ENCODE results near the gene CDC73. TPM values are rescaled to one million over a fixed set of nuclear protein-coding genes. Genes with fewer than 3 reads are reported as not detected.

CDC73 gene
- total RNA-seq, 4 donors from 2014 or later = 17.0 to 30.0 (median 26.6) TPM

- 31% methylated on average over 4 of the region's 4 CpGs for WGBS
- no peak overlapping the region for H3K27ac ChIP-seq
- no peaks in the 10 kb centered on the region for H3K9me3 ChIP-seq
- H3K4me3 ChIP-seq = no peak overlapping the region
- TF ChIP-seq POLR2A (IDR thresholded peaks at IDR 0.05) (no peak), EP300 (IDR thresholded peaks at IDR 0.05) (no peak), POLR2AphosphoS5 (IDR thresholded peaks at IDR 0.05) (no peak), CTCF (IDR thresholded peaks at IDR 0.05) (no peak)
- no peaks in the 10 kb centered on the region for H3K36me3 ChIP-seq
- no peaks in the 10 kb centered on the region for H3K27me3 ChIP-seq
- H3K4me1 ChIP-seq = peaks cover 9% of the 10 kb centered on the region
- no peak for DNase-seq (ENCODE audit: low spot score in 2 of 2)
Observed at GRCh38 chr1:193179094-193179493, 57.3 kb downstream of the CDC73 start.

- Histone ChIP-seq H3K36me3 (no peaks in the 10 kb centered on the region), H3K4me1 (peaks cover 27% of the 10 kb centered on the region), H3K9me3 (no peaks in the 10 kb centered on the region), H3K4me3 (no peak overlapping the region), H3K27me3 (no peaks in the 10 kb centered on the region), H3K27ac (no peak overlapping the region)
- TF ChIP-seq EP300 (IDR thresholded peaks at IDR 0.05) = no peak
- TF ChIP-seq POLR2AphosphoS5 (IDR thresholded peaks at IDR 0.05) = no peak
- no peak for TF ChIP-seq POLR2A (IDR thresholded peaks at IDR 0.05)
- TF ChIP-seq CTCF (IDR thresholded peaks at IDR 0.05) = no peak
- no peak for DNase-seq (ENCODE audit: low spot score in 2 of 2)
- WGBS = 36% methylated on average over 1 of the region's 1 CpG
Observed at GRCh38 chr1:193181536-193181935, 59.7 kb downstream of the CDC73 start.

DNA sequence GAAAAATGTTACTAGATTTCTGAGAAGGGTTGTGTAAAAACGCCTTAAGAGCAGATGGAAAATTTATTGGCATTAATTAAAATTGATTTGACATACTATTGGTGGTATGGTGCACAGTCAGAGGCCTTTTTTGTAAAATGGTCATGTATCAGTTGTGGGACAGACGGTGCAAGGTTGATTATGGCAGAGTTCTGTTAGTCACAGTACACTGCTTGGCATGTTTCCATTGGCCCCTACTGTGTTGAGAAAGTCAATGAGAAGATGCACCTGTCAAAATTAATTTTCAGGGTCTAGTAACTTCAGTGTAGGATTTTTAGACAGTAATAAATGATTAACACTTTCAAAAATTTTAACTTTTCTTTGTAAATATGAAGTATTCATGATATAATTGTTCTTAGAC lies 60.2 kb downstream of the CDC73 start:
- Histone ChIP-seq H3K4me3 (no peak overlapping the region), H3K27ac (no peak overlapping the region), H3K36me3 (no peaks in the 10 kb centered on the region), H3K27me3 (no peaks in the 10 kb centered on the region), H3K4me1 (peaks cover 31% of the 10 kb centered on the region), H3K9me3 (no peaks in the 10 kb centered on the region)
- TF ChIP-seq EP300 (IDR thresholded peaks at IDR 0.05) = no peak
- no peak for TF ChIP-seq POLR2A (IDR thresholded peaks at IDR 0.05)
- TF ChIP-seq POLR2AphosphoS5 (IDR thresholded peaks at IDR 0.05) = no peak
- no peak for TF ChIP-seq CTCF (IDR thresholded peaks at IDR 0.05)
- no peak for DNase-seq (ENCODE audit: low spot score in 2 of 2)
- WGBS = 67% methylated on average over 2 of the region's 2 CpGs

GRCh38 chr1:193183019-193183627 lies 61.3 kb downstream of the CDC73 start:
- no peaks in the 10 kb centered on the region for H3K9me3 ChIP-seq
- H3K27ac ChIP-seq = no peak overlapping the region
- peak in 1 of 2 donors; percentile 69 for TF ChIP-seq CTCF (IDR thresholded peaks at IDR 0.05)
- TF ChIP-seq POLR2A (IDR thresholded peaks at IDR 0.05) = no peak
- H3K36me3 ChIP-seq = no peaks in the 10 kb centered on the region
- no peaks in the 10 kb centered on the region for H3K27me3 ChIP-seq
- WGBS = 1% methylated on average over 2 of the region's 2 CpGs
- H3K4me1 ChIP-seq = peaks cover 32% of the 10 kb centered on the region
- no peak for DNase-seq (ENCODE audit: low spot score in 2 of 2)
- no peak overlapping the region for H3K4me3 ChIP-seq

DNA sequence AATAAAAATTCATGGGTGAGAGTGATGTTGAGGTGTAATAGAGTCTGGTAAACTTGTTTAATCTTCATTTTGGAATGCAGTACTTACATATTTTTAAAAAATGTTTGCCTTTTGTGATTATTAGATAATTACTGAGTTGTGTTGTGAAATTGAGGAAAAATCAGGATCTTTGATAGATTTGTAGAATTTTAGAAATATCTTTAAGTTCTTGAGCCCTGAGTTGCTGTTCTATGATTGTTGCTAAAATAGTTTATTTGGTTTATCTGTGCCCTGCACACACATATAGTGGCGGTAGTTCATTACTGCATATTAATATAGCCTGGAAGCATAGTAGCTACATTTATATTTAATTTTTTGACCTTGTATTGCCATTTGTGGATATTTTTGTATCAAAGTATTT lies 62.9 kb downstream of the CDC73 start:
- Histone ChIP-seq H3K36me3 (no peaks in the 10 kb centered on the region), H3K27me3 (no peaks in the 10 kb centered on the region), H3K27ac (no peak overlapping the region), H3K4me3 (peak overlapping the region; percentile 36), H3K4me1 (peaks cover 27% of the 10 kb centered on the region), H3K9me3 (no peaks in the 10 kb centered on the region)
- no peak for DNase-seq (ENCODE audit: low spot score in 2 of 2)
- TF ChIP-seq POLR2AphosphoS5 (IDR thresholded peaks at IDR 0.05) = no peak
- TF ChIP-seq EP300 (IDR thresholded peaks at IDR 0.05) = no peak
- no peak for TF ChIP-seq POLR2A (IDR thresholded peaks at IDR 0.05)
- TF ChIP-seq CTCF (IDR thresholded peaks at IDR 0.05) = no peak
- 85% methylated on average over 1 of the region's 1 CpG for WGBS

Measured in suprapubic skin (tissue), 4 donors.